ENCODE results near the gene FBXL14.

- TF ChIP-seq CTCF (IDR thresholded peaks at IDR 0.05; ENCODE audit: poor library complexity), result no peak
- no peak for TF ChIP-seq EZH2 (IDR thresholded peaks at IDR 0.05; ENCODE audit: borderline replicate concordance)
Observed at GRCh38 chr12:1642513-1642912, 48.1 kb upstream of the FBXL14 start.

Measured in hepatocyte (in vitro differentiated cells).